NB4 (cell line): ENCODE data around the gene GPC1.

Experiments
- DNase-seq: peaks from one replicate; pipeline ENCODE4 v3.0.0; 2010; ENCODE audit warnings: low read depth
- H3K4me3 ChIP-seq: one replicate; pipeline ENCODE4 v1.5.1; 2011; ENCODE audit warnings: mild to moderate bottlenecking, low read depth, low read length, moderate library complexity
- CTCF ChIP-seq: IDR thresholded peaks from one replicate; pipeline ENCODE4 v1.5.1; 2012; ENCODE audit warnings: low read depth, low read length
- MAX ChIP-seq: IDR thresholded peaks from 2 replicates; pipeline ENCODE4 v1.6.1; 2011; ENCODE audit warnings: low read depth, low read length
- MYC ChIP-seq: IDR thresholded peaks from 2 replicates; pipeline ENCODE4 v1.6.1; 2011; ENCODE audit warnings: low read depth, low read length
- POLR2A ChIP-seq: IDR thresholded peaks from 2 replicates; pipeline ENCODE4 v1.6.1; 2011; ENCODE audit warnings: mild to moderate bottlenecking; ENCODE audit not compliant: insufficient read length; ENCODE audit errors: extremely low read depth

GPC1 gene

GRCh38 chr2:240400371-240401161 lies 34.9 kb upstream of the GPC1 start:
- DNase-seq = no peak
- TF ChIP-seq CTCF (no peak), POLR2A (no peak), MYC (no peak), MAX (no peak)
- no peak overlapping the region for H3K4me3 ChIP-seq

- no peak for TF ChIP-seq POLR2A
- no peak for TF ChIP-seq MYC
- DNase-seq = no peak
- H3K4me3 ChIP-seq = no peak overlapping the region
Observed at GRCh38 chr2:240401308-240401707, 34.2 kb upstream of the GPC1 start.

GRCh38 chr2:240401781-240402551 lies 33.5 kb upstream of the GPC1 start:
- no peak overlapping the region for H3K4me3 ChIP-seq
- DNase-seq = no peak
- no peak for TF ChIP-seq MAX
- TF ChIP-seq POLR2A = no peak
- no peak for TF ChIP-seq CTCF
- no peak for TF ChIP-seq MYC

GRCh38 chr2:240402566-240403272 lies 32.7 kb upstream of the GPC1 start:
- H3K4me3 ChIP-seq = no peak overlapping the region
- TF ChIP-seq POLR2A (no peak), CTCF (no peak), MAX (no peak), MYC (no peak)
- DNase-seq = no peak

GRCh38 chr2:240403396-240404104 lies 31.9 kb upstream of the GPC1 start:
- DNase-seq = no peak

More at GRCh38 chr2:240403396-240404104, 31.9 kb upstream of the GPC1 start:
- H3K4me3 ChIP-seq = no peak overlapping the region
- TF ChIP-seq MAX (no peak), MYC (no peak), POLR2A (no peak), CTCF (no peak)
